H1 (cell line): Measurements from ENCODE around the gene GNAT1. TPM values are rescaled to one million over a fixed set of nuclear protein-coding genes. Genes with fewer than 3 reads are reported as not detected.
A peak's percentile ranks its signal among the peaks of the same experiment; 100 is the strongest.

ENCODE experiments used
- BACH1 ChIP-seq: IDR thresholded peaks from 2 replicates; pipeline ENCODE4 v1.6.1; 2012; ENCODE audit warnings: low read length, improper control_type of control experiment
- CREB1 ChIP-seq: IDR thresholded peaks from 2 replicates; pipeline ENCODE4 v1.6.1; 2012; ENCODE audit warnings: inconsistent platforms
- PHF8 ChIP-seq: fragments of 200-600 bp; sonication (generic); conservative IDR thresholded peaks from 2 replicates; pipeline ENCODE4 v1.7.1; 2012; ENCODE audit warnings: low read depth, mild to moderate bottlenecking, inconsistent platforms, low read length, moderate library complexity
- POU5F1 ChIP-seq: IDR thresholded peaks from 2 replicates; pipeline ENCODE4 v1.6.1; 2011; ENCODE audit warnings: low read depth, mild to moderate bottlenecking, low read length, moderate library complexity
- RFX5 ChIP-seq: IDR thresholded peaks from 2 replicates; pipeline ENCODE4 v1.6.1; 2011; ENCODE audit warnings: low read depth, low read length, improper control_type of control experiment, borderline replicate concordance
- SIN3A ChIP-seq, 2 experiments: IDR thresholded peaks in 1 of 2; conservative IDR thresholded peaks in 1 of 2; 2 replicates each; pipeline ENCODE4 v1.6.1; 2011 to 2012; ENCODE audit warnings: low read length in 2 of 2, improper control_type of control experiment in 1 of 2, low read depth in 1 of 2, mild to moderate bottlenecking in 1 of 2
- SIRT6 ChIP-seq: IDR thresholded peaks from one replicate; pipeline ENCODE4 v1.7.1; 2012; ENCODE audit warnings: low read length, inconsistent platforms
- SIX5 ChIP-seq: IDR thresholded peaks from 2 replicates; pipeline ENCODE4 v1.6.1; 2011; ENCODE audit warnings: mild to moderate bottlenecking, low read depth, low read length
- TEAD4 ChIP-seq: IDR thresholded peaks from 2 replicates; pipeline ENCODE4 v1.6.1; 2012; ENCODE audit warnings: low read depth, low read length, inconsistent platforms, mixed read lengths
- YY1 ChIP-seq: IDR thresholded peaks from 2 replicates; pipeline ENCODE4 v1.6.1; 2011; ENCODE audit warnings: low read depth, mild to moderate bottlenecking, low read length
- polyA plus RNA-seq, 7 experiments: library from polyadenylated mRNA; depleted of rRNA in 3 of 7; stranded (reverse) in 5 of 7; unstranded in 2 of 7; fragments of >200 nt in 5 of 7; fragments of 200-250 nt in 2 of 7; gene quantifications; 1 replicate in 5 of 7; 2 replicates in 1 of 7; 4 replicates in 1 of 7; pipeline versions ENCODE4 v1.2.1 to v1.2.3, GENCODE V29; 2011 to 2013; ENCODE audit warnings: missing spikeins in 2 of 7, mixed read lengths in 2 of 7
- total RNA-seq: library from RNA; stranded (reverse); fragmentation: NEBNext Ultra II Directional; extraction: Animal tissue kit (Norgen Biotek cat#: 25700); gene quantifications from 2 replicates; pipeline ENCODE4 v1.2.1, GENCODE V29; 2021
- TF ChIP-seq, protein P1 (sequence below): IDR thresholded peaks from 2 replicates; pipeline ENCODE4 v1.6.1; 2011; ENCODE audit warnings: low read length, improper control_type of control experiment
- TF ChIP-seq, protein P2 (sequence below): IDR thresholded peaks from 2 replicates; pipeline ENCODE4 v1.6.1; 2012; ENCODE audit warnings: low read length, inconsistent platforms

Gene GNAT1
- total and polyA plus RNA-seq, 2 of the 8 experiments (the other 6 are each of a cell fraction or from before 2014, with no cell fraction given): 0.08 TPM; not detected in 1

DNA sequence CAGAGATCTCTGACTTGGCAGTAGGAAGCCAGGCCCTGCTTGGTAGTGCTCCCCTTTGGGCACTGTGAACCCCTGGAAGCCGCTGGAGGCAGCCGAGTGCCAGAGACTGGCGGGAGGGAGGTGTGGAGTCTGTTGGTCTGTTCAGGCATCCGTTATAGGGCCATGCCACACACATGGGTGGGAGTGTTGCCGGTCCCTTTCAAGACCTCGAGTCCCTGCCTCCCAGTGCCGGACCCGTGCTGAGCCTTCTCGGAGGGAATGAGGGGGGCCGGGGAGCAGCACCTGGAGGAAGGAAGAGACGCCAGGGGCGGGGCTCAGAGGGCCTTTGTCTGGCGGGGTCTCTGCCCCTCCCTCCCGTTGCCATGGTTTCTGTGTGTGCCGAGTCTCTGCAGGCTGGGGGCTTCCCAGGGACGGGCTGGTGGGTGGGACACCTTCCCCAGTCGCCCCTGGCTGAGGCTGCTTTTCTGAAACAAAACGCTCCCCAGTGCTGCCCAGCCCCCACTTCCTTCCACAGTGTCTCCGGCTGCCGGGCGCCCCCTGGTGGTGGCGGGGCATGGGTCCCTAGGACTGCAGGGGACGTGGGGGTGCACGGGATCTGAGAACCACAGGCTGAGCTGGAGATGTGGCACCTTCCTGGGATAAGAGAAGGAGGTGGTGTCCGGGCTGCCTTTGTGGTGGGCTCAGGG, 54.6 kb downstream of the GNAT1 start (continued):
- no peak for TF ChIP-seq RFX5
- TF ChIP-seq CREB1: peak; percentile 62; the same call in 1 of the 2 replicates
- TF ChIP-seq TEAD4: no peak
- peak; percentile 60; the same call in 1 of the 2 replicates for TF ChIP-seq BACH1
- TF ChIP-seq SIX5: no peak
- TF ChIP-seq, protein P1, sequence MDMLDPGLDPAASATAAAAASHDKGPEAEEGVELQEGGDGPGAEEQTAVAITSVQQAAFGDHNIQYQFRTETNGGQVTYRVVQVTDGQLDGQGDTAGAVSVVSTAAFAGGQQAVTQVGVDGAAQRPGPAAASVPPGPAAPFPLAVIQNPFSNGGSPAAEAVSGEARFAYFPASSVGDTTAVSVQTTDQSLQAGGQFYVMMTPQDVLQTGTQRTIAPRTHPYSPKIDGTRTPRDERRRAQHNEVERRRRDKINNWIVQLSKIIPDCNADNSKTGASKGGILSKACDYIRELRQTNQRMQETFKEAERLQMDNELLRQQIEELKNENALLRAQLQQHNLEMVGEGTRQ: no peak; the same call in 1 of the 2 replicates
- no peak for TF ChIP-seq SIRT6
- TF ChIP-seq, protein P2, sequence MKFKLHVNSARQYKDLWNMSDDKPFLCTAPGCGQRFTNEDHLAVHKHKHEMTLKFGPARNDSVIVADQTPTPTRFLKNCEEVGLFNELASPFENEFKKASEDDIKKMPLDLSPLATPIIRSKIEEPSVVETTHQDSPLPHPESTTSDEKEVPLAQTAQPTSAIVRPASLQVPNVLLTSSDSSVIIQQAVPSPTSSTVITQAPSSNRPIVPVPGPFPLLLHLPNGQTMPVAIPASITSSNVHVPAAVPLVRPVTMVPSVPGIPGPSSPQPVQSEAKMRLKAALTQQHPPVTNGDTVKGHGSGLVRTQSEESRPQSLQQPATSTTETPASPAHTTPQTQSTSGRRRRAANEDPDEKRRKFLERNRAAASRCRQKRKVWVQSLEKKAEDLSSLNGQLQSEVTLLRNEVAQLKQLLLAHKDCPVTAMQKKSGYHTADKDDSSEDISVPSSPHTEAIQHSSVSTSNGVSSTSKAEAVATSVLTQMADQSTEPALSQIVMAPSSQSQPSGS: no peak
- TF ChIP-seq POU5F1: 0 out of 2 replicates have a peak, but pooled peaks have one; percentile 44
- peak; percentile 77 to 88; a peak in 3 of 4 replicates for TF ChIP-seq SIN3A (conservative IDR thresholded peaks at IDR 0.05 in 1 of 2, IDR thresholded peaks at IDR 0.05 in 1 of 2; ENCODE audit: low read depth in 1 of 2, low read length in 2 of 2)
- TF ChIP-seq PHF8: no peak
- no peak for TF ChIP-seq YY1
